PC-9 (cell line): ENCODE results near the gene UNC45B. TPM values are rescaled to one million over a fixed set of nuclear protein-coding genes. Genes with fewer than 3 reads are reported as not detected.
A peak's percentile ranks its signal among the peaks of the same experiment; 100 is the strongest.

ENCODE experiments used
- BruUV-seq: library from RNA; stranded (reverse); fragments of 400-500 nt; replicated peaks from 2 replicates; lab custom pipeline; 2021; lab: Mats Ljungman, UMichigan
- CTCF ChIA-PET: fragments of 300-600 bp; sonication (Branson Sonifier 250); formaldehyde crosslinking; loops from one replicate; lab custom pipeline; 2022; ENCODE audit warnings: antibody characterized with exemption; lab: Charles Lee
- POLR2A ChIA-PET: fragments of 300-600 bp; sonication (Branson Sonifier 250); formaldehyde crosslinking; loops from one replicate; lab custom pipeline; 2022; ENCODE audit warnings: antibody characterized with exemption; ENCODE audit not compliant: unreplicated experiment; lab: Charles Lee
- DNase-seq, 2 experiments: peaks; one replicate each; pipeline versions ENCODE4 v3.0.0 to v3.0.0-alpha.2; 2015 to 2022; ENCODE audit warnings: mixed read lengths in 1 of 2
- H2AFZ ChIP-seq: fragments of 200-600 bp; sonication (generic); 2 replicates; pipeline ENCODE4 v1.8.1; 2017; ENCODE audit warnings: antibody characterized with exemption
- H3F3A ChIP-seq: fragments of 200-600 bp; sonication (generic); 2 replicates; pipeline ENCODE4 v1.8.1; 2017; ENCODE audit warnings: antibody characterized with exemption, mild to moderate bottlenecking, low read depth; ENCODE audit not compliant: insufficient read depth
- H3K27ac ChIP-seq: fragments of 200-600 bp; sonication (generic); 2 replicates; pipeline ENCODE4 v1.6.1; 2016; ENCODE audit warnings: mixed run types
- H3K27me3 ChIP-seq: fragments of 200-600 bp; sonication (generic); 2 replicates; pipeline ENCODE4 v1.6.1; 2016; ENCODE audit warnings: low read depth, mixed run types; ENCODE audit not compliant: insufficient read depth
- H3K36me3 ChIP-seq: fragments of 200-600 bp; sonication (generic); 2 replicates; pipeline ENCODE4 v1.6.1; 2016; ENCODE audit warnings: low read depth, mixed run types
- H3K4me1 ChIP-seq: fragments of 200-600 bp; sonication (generic); replicated peaks from 2 replicates; pipeline ENCODE4 v1.6.1; 2016; ENCODE audit warnings: mixed run types; ENCODE audit not compliant: insufficient read depth
- H3K4me2 ChIP-seq: fragments of 200-600 bp; sonication (generic); 2 replicates; pipeline ENCODE4 v1.6.1; 2017; ENCODE audit warnings: mixed run types
- H3K4me3 ChIP-seq: fragments of 200-600 bp; sonication (generic); 2 replicates; pipeline ENCODE4 v1.6.1; 2016; ENCODE audit warnings: mixed run types
- H3K79me2 ChIP-seq: fragments of 200-600 bp; sonication (generic); 2 replicates; pipeline ENCODE4 v1.6.1; 2017; ENCODE audit warnings: low read depth, mixed run types
- H3K9me2 ChIP-seq: fragments of 200-600 bp; sonication (generic); 2 replicates; pipeline ENCODE4 v1.8.1; 2017; ENCODE audit warnings: mild to moderate bottlenecking; ENCODE audit not compliant: insufficient read depth
- H3K9me3 ChIP-seq: fragments of 200-600 bp; sonication (generic); 2 replicates; pipeline ENCODE4 v1.8.1; 2016; ENCODE audit warnings: low read depth; ENCODE audit not compliant: insufficient read depth
- H4K20me1 ChIP-seq: fragments of 200-600 bp; sonication (generic); 2 replicates; pipeline ENCODE4 v1.8.1; 2017; ENCODE audit not compliant: insufficient read depth
- CTCF ChIP-seq: fragments of 200-600 bp; sonication (generic); conservative IDR thresholded peaks from 2 replicates; pipeline ENCODE4 v1.6.1; 2017; ENCODE audit warnings: mixed run types, antibody characterized with exemption, mild to moderate bottlenecking, moderate library complexity
- EZH2 ChIP-seq: fragments of 200-600 bp; sonication (generic); IDR thresholded peaks from 2 replicates; pipeline ENCODE4 v1.8.0; 2017; ENCODE audit warnings: antibody characterized with exemption, low read depth
- intact Hi-C: fragments of 100-400 bp; cut with micrococcal nuclease; formaldehyde crosslinking; loops from one replicate; pipeline ENCODE4 v1.10.0; 2022; ENCODE audit not compliant: unreplicated experiment
- total RNA-seq: library from RNA; stranded (reverse); gene quantifications from 2 replicates; pipeline ENCODE4 v1.2.3, GENCODE V29; 2021

The UNC45B gene
- total RNA-seq, 1 experiment from 2014 or later: not detected

- Histone ChIP-seq H3K9me2 (no peaks in the 10 kb centered on the region), H3K9me3 (no peaks in the 10 kb centered on the region), H3K4me2 (no peak within 1 kb of the TSS), H3K27me3 (no peaks in the 10 kb centered on the region), H3K36me3 (no peaks in the 10 kb centered on the region), H3K4me1 (peaks cover 9% of the 10 kb centered on the region; the same call in 1 of the 2 replicates), H3K79me2 (no peaks in the 10 kb centered on the region), H4K20me1 (no peaks in the 10 kb centered on the region), H3K4me3 (no peak within 1 kb of the TSS), H2AFZ (no peak within 1 kb of the TSS), H3F3A (no peaks in the 10 kb centered on the region; the same call in none of the 2 replicates), H3K27ac (no peak within 1 kb of the TSS)
- BruUV-seq: no TSS peak
- no peak for DNase-seq
- ChIA-PET POLR2A (no interaction called here), CTCF (no interaction called here)
- TF ChIP-seq CTCF: no peak
- no peak for TF ChIP-seq EZH2
- intact Hi-C loops: no loop called here
Observed at GRCh38 chr17:35121315-35121714, 26.3 kb upstream of the UNC45B start, which contains the start of gene FNDC8. TSS of gene FNDC8 (plus strand) at chr17:35121615. CDS start at chr17:35121694, 79 bp downstream.

- Histone ChIP-seq H3K36me3 (no peaks in the 10 kb centered on the region), H3K9me3 (no peaks in the 10 kb centered on the region), H3K4me3 (no peak overlapping the region), H3K27me3 (no peaks in the 10 kb centered on the region), H3K27ac (no peak overlapping the region), H3K9me2 (no peaks in the 10 kb centered on the region), H3K4me2 (no peak overlapping the region), H3K4me1 (no peaks in the 10 kb centered on the region), H3F3A (peaks cover 4% of the 10 kb centered on the region; the same call in 1 of the 2 replicates), H4K20me1 (0 out of 2 replicates have a peak, but pooled peaks cover 4% of the 10 kb centered on the region), H2AFZ (no peak overlapping the region), H3K79me2 (no peaks in the 10 kb centered on the region)
- no peak for DNase-seq
- no TSS peak for BruUV-seq
- CTCF ChIA-PET: no interaction called here
- TF ChIP-seq CTCF (no peak), EZH2 (no peak)
- intact Hi-C loops: no loop called here
- POLR2A ChIA-PET: interaction anchor here (0.6 kb wide), 1 partner anchor 413 kb away, joined by 4 read pairs; no protein-coding TSS in a partner anchor
Observed at GRCh38 chr17:35127751-35128514, 19.7 kb upstream of the UNC45B start.

- Histone ChIP-seq H3K4me3 (no peak overlapping the region), H3K4me1 (no peaks in the 10 kb centered on the region), H3K36me3 (no peaks in the 10 kb centered on the region), H3K27me3 (no peaks in the 10 kb centered on the region), H3K9me3 (no peaks in the 10 kb centered on the region), H4K20me1 (0 out of 2 replicates have a peak, but pooled peaks cover 4% of the 10 kb centered on the region), H3K27ac (no peak overlapping the region), H3K9me2 (no peaks in the 10 kb centered on the region), H3K79me2 (no peaks in the 10 kb centered on the region), H3K4me2 (no peak overlapping the region), H2AFZ (no peak overlapping the region), H3F3A (peaks cover 4% of the 10 kb centered on the region; the same call in 1 of the 2 replicates)
- TF ChIP-seq CTCF (no peak), EZH2 (no peak)
- no peak for DNase-seq
- intact Hi-C loops: no loop called here
- TSS peak; percentile 16 for BruUV-seq
- ChIA-PET POLR2A (interaction anchor here (0.6 kb wide), 1 partner anchor 136 kb away, joined by 5 read pairs; no protein-coding TSS in a partner anchor), CTCF (no interaction called here)
Observed at GRCh38 chr17:35129154-35129972, 18.3 kb upstream of the UNC45B start.
